ENCODE data around the gene CPVL. TPM values are rescaled to one million over a fixed set of nuclear protein-coding genes. Genes with fewer than 3 reads are reported as not detected.

The CPVL gene
- total and polyA plus RNA-seq, 2 of the 8 experiments (the other 6 are each of a cell fraction or from before 2014, with no cell fraction given): 40.0 to 55.0 TPM

- TF ChIP-seq SP1 (IDR thresholded peaks at IDR 0.05; ENCODE audit: low read depth, low read length) (no peak), CHD7 (IDR thresholded peaks at IDR 0.05; ENCODE audit: insufficient replicate concordance, low read length) (no peak), TAF7 (optimal IDR thresholded peaks at IDR 0.05; ENCODE audit: borderline replicate concordance, low read depth, low read length) (no peak), SIRT6 (IDR thresholded peaks at IDR 0.05; ENCODE audit: low read length) (no peak), RAD21 (IDR thresholded peaks at IDR 0.05 in 1 of 2, conservative IDR thresholded peaks at IDR 0.05 in 1 of 2; ENCODE audit: low read depth in 2 of 2, low read length in 2 of 2) (no peak), ZNF274 (IDR thresholded peaks at IDR 0.05; ENCODE audit: borderline replicate concordance, extremely low read depth, low read length) (no peak), ASH2L (IDR thresholded peaks at IDR 0.05; ENCODE audit: low read length) (no peak), BRCA1 (IDR thresholded peaks at IDR 0.05; ENCODE audit: low read depth, low read length) (no peak)
Measured at GRCh38 chr7:29162577-29162976, 16.2 kb upstream of the CPVL start (continued).

All from H1 (cell line).